ENCODE data around the gene ENTHD1.

Gene ENTHD1

GRCh38 chr22:39808081-39808480, 85.5 kb downstream of the ENTHD1 start:
- H3K4me1 ChIP-seq (ENCODE audit: control insufficient read depth in 1 of 2, insufficient read depth in 2 of 2, low read length in 2 of 2): no peaks in the 10 kb centered on the region
- no peaks in the 10 kb centered on the region for H3K27me3 ChIP-seq (ENCODE audit: low read depth, low read length)
- no peaks in the 10 kb centered on the region for H3K9me3 ChIP-seq (ENCODE audit: control insufficient read depth in 1 of 2, low read length in 2 of 2)
- no peak overlapping the region for H3K27ac ChIP-seq (ENCODE audit: low read length)
- H3K4me3 ChIP-seq (ENCODE audit: low read depth in 1 of 2, low read length in 2 of 2): no peak overlapping the region
- H3K36me3 ChIP-seq (ENCODE audit: control insufficient read depth in 1 of 2, insufficient read depth in 2 of 2, low read length in 2 of 2): no peaks in the 10 kb centered on the region

DNA sequence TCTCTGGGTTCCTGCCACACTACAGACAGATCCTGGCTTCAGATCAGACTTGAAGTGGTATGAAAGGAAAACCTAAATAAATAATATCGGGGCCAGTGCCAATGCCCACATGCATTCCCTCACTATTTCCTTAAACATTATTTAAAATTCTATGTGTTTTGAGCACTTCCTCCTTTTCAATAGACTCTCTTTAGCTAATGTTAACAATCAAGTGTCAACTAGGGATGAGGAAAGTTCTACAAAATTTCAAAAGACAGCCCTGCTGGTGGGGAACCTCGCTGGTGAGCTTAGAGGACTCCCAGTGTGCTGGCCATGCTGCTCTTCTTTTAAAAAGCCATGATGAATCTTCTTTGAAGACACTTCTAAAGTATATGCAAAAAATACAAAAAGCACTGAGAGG, 87.5 kb downstream of the ENTHD1 start:
- Histone ChIP-seq H3K4me3 (ENCODE audit: low read depth in 1 of 2, low read length in 2 of 2) (no peak overlapping the region), H3K4me1 (ENCODE audit: control insufficient read depth in 1 of 2, insufficient read depth in 2 of 2, low read length in 2 of 2) (no peaks in the 10 kb centered on the region), H3K36me3 (ENCODE audit: control insufficient read depth in 1 of 2, insufficient read depth in 2 of 2, low read length in 2 of 2) (no peaks in the 10 kb centered on the region), H3K9me3 (ENCODE audit: control insufficient read depth in 1 of 2, low read length in 2 of 2) (no peaks in the 10 kb centered on the region), H3K27ac (ENCODE audit: low read length) (no peak overlapping the region), H3K27me3 (ENCODE audit: low read depth, low read length) (no peaks in the 10 kb centered on the region)

DNA sequence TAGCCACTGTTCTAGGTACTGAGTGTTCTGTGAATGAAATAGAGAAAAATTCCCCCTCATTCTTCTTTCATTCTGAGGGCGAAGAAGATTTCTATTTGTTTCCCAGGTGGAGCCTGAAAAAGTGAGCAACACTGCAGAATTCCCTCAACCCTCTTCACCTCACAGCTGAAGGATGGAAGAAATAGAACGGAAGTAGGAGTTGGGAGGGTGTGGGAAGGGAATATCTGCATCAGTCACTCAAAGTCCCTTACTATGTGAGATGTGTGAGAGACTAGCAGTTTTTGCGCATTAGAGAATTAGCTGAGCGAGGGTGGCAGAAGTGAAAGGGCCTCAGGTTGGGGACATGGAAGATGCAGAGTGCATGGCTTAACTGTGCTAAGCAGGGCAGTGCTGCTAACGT, 88.4 kb downstream of the ENTHD1 start:
- Histone ChIP-seq H3K27me3 (ENCODE audit: low read depth, low read length) (no peaks in the 10 kb centered on the region), H3K36me3 (ENCODE audit: control insufficient read depth in 1 of 2, insufficient read depth in 2 of 2, low read length in 2 of 2) (no peaks in the 10 kb centered on the region), H3K27ac (ENCODE audit: low read length) (no peak overlapping the region), H3K9me3 (ENCODE audit: control insufficient read depth in 1 of 2, low read length in 2 of 2) (no peaks in the 10 kb centered on the region), H3K4me3 (ENCODE audit: low read depth in 1 of 2, low read length in 2 of 2) (no peak overlapping the region), H3K4me1 (ENCODE audit: control insufficient read depth in 1 of 2, insufficient read depth in 2 of 2, low read length in 2 of 2) (no peaks in the 10 kb centered on the region)

DNA sequence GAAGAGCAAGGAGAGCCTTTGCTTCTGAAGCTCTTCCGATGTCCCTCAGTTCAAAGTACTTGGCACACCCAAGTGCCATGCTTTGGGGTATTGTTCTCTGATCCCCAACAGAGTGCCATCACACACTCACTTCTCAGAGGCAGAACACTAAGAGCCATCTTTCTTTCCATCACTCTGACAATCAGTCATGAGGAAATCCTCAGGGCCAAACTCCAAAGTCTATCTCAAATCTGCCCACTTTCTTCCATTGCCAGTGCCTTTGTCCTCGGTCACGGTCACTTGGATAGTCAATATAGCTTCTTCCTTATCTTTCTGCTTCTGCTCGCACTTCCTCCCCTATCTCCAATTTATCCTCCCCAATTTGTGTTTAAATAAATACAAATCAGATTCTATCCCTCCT, 90.9 kb downstream of the ENTHD1 start:
- Histone ChIP-seq H3K9me3 (ENCODE audit: control insufficient read depth in 1 of 2, low read length in 2 of 2) (peaks cover 10 to 17% of the 10 kb centered on the region in 2 donors), H3K27ac (ENCODE audit: low read length) (no peak overlapping the region), H3K36me3 (ENCODE audit: control insufficient read depth in 1 of 2, insufficient read depth in 2 of 2, low read length in 2 of 2) (no peaks in the 10 kb centered on the region), H3K4me1 (ENCODE audit: control insufficient read depth in 1 of 2, insufficient read depth in 2 of 2, low read length in 2 of 2) (no peaks in the 10 kb centered on the region), H3K27me3 (ENCODE audit: low read depth, low read length) (no peaks in the 10 kb centered on the region), H3K4me3 (ENCODE audit: low read depth in 1 of 2, low read length in 2 of 2) (no peak overlapping the region)

DNA sequence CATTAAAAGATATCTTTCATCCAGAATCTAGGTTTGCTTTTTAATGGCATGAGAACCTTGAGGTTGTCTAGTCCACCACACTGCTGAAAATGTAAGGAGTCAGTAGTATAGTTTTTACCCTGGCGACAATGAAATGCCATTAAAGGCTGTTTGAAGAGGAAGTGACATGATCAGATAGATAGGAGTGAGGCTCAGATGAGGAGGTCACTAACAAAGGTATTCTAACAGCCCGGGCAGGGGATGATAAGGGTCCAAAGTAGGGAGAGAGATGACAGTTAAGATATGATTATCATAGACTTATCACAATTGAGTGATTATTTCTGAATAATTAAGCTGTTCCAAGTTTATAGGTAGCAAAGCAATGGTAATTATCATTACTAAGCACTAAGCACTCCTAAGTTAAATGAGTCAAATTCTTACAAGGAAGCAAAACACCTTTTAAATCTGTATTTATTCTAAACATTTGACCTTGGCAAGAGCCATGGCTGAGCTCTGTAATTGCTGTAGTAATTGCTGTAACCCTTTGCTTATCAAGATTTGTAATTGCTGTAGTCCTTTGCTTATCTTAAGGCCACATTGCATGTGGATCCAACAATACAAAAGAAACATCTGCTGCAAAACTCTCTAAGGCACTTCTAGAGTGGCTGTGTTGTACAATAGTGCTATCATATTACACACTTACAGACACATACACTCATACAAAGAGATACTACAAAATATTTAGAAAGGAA, 92.6 kb downstream of the ENTHD1 start:
- H3K36me3 ChIP-seq (ENCODE audit: control insufficient read depth in 1 of 2, insufficient read depth in 2 of 2, low read length in 2 of 2): no peaks in the 10 kb centered on the region
- no peak overlapping the region for H3K27ac ChIP-seq (ENCODE audit: low read length)
- H3K9me3 ChIP-seq (ENCODE audit: control insufficient read depth in 1 of 2, low read length in 2 of 2): peaks cover 20 to 32% of the 10 kb centered on the region in 2 donors
- no peaks in the 10 kb centered on the region for H3K4me1 ChIP-seq (ENCODE audit: control insufficient read depth in 1 of 2, insufficient read depth in 2 of 2, low read length in 2 of 2)
- no peaks in the 10 kb centered on the region for H3K27me3 ChIP-seq (ENCODE audit: low read depth, low read length)
- no peak overlapping the region for H3K4me3 ChIP-seq (ENCODE audit: low read depth in 1 of 2, low read length in 2 of 2)

DNA sequence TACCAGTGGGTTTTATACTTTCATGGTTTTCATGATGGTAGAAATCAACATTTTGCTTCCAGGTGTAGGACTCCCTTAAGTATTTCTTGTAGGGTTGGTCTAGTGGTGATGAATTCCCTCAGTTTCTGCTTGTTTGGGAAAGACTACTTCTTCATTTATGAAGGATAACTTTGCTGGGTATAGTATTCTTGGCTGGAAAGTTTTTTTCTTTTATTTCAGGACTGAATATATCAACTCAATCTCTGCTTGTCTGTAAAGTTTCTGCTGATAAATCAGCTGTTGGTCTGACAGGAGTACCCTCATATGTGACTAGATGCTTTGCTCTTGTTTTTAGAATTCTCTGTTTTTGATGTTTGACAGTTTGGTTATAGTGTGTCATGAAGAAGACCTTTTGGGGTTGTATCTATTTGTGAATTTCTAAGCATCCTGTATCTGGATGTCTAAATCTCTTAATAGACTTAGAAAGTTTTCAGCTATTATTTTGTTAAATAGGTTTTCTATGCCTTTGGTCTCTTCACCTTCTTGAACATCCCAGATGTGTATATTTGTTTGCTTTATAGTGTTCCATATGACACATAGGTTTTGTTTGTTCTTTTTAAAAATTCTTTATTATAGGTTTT, 95.9 kb downstream of the ENTHD1 start:
- peak overlapping the region in 1 of 2 donors; percentile 17 for H3K4me3 ChIP-seq (ENCODE audit: low read depth in 1 of 2, low read length in 2 of 2)
- H3K27ac ChIP-seq (ENCODE audit: low read length): no peak overlapping the region
- no peaks in the 10 kb centered on the region for H3K27me3 ChIP-seq (ENCODE audit: low read depth, low read length)
- H3K4me1 ChIP-seq (ENCODE audit: control insufficient read depth in 1 of 2, insufficient read depth in 2 of 2, low read length in 2 of 2): no peaks in the 10 kb centered on the region
- no peaks in the 10 kb centered on the region for H3K36me3 ChIP-seq (ENCODE audit: control insufficient read depth in 1 of 2, insufficient read depth in 2 of 2, low read length in 2 of 2)
- peaks cover 20 to 37% of the 10 kb centered on the region in 2 donors for H3K9me3 ChIP-seq (ENCODE audit: control insufficient read depth in 1 of 2, low read length in 2 of 2)

GRCh38 chr22:39789788-39790187, 103.8 kb downstream of the ENTHD1 start:
- no peak overlapping the region for H3K27ac ChIP-seq (ENCODE audit: low read length)
- no peaks in the 10 kb centered on the region for H3K36me3 ChIP-seq (ENCODE audit: control insufficient read depth in 1 of 2, insufficient read depth in 2 of 2, low read length in 2 of 2)
- H3K9me3 ChIP-seq (ENCODE audit: control insufficient read depth in 1 of 2, low read length in 2 of 2): no peaks in the 10 kb centered on the region
- no peak overlapping the region for H3K4me3 ChIP-seq (ENCODE audit: low read depth in 1 of 2, low read length in 2 of 2)
- no peaks in the 10 kb centered on the region for H3K4me1 ChIP-seq (ENCODE audit: control insufficient read depth in 1 of 2, insufficient read depth in 2 of 2, low read length in 2 of 2)
- H3K27me3 ChIP-seq (ENCODE audit: low read depth, low read length): no peaks in the 10 kb centered on the region

GRCh38 chr22:39785232-39785631, 108.3 kb downstream of the ENTHD1 start:
- no peaks in the 10 kb centered on the region for H3K4me1 ChIP-seq (ENCODE audit: control insufficient read depth in 1 of 2, insufficient read depth in 2 of 2, low read length in 2 of 2)

DNA sequence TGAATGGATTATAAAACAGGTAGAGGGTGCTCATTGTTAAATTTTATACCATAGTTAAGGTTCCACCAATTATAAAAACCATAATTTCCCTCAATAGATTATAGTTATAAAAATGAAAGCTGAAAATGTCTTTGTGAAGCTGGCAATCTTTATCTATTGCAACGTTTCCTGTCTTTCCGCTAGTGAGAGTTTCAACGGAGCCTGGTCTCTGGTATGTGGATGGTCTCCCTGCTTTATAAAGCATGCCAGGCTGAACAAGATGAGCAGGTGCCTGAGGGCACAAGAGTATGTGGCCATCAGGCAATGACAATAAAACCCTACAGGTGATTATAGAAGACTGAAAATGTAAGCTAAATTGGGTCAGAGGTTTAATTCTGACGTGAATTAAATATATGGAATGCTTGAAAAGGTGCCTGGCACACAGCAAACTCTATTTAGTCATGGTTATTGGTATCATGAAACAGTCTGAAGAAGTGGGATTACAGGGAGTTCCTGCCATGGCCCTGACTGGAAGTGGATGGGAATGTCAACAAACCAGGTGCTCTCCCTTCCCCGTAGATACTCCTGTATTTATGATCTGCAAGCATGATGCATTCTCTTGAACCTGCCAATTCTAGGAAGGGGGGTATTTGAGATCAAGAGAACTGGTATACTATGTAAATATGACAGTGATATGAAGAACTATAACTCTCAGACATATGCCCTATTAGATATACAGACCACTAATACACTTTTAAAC, 115.7 kb downstream of the ENTHD1 start:
- no peaks in the 10 kb centered on the region for H3K4me1 ChIP-seq (ENCODE audit: control insufficient read depth in 1 of 2, insufficient read depth in 2 of 2, low read length in 2 of 2)
- no peak overlapping the region for H3K4me3 ChIP-seq (ENCODE audit: low read depth in 1 of 2, low read length in 2 of 2)
- H3K9me3 ChIP-seq (ENCODE audit: control insufficient read depth in 1 of 2, low read length in 2 of 2): no peaks in the 10 kb centered on the region
- no peak overlapping the region for H3K27ac ChIP-seq (ENCODE audit: low read length)
- no peaks in the 10 kb centered on the region for H3K27me3 ChIP-seq (ENCODE audit: low read depth, low read length)
- no peaks in the 10 kb centered on the region for H3K36me3 ChIP-seq (ENCODE audit: control insufficient read depth in 1 of 2, insufficient read depth in 2 of 2, low read length in 2 of 2)

More at GRCh38 chr22:39785232-39785631, 108.3 kb downstream of the ENTHD1 start:
- Histone ChIP-seq H3K4me3 (ENCODE audit: low read depth in 1 of 2, low read length in 2 of 2) (no peak overlapping the region), H3K27ac (ENCODE audit: low read length) (no peak overlapping the region), H3K36me3 (ENCODE audit: control insufficient read depth in 1 of 2, insufficient read depth in 2 of 2, low read length in 2 of 2) (no peaks in the 10 kb centered on the region), H3K27me3 (ENCODE audit: low read depth, low read length) (no peaks in the 10 kb centered on the region), H3K9me3 (ENCODE audit: control insufficient read depth in 1 of 2, low read length in 2 of 2) (no peaks in the 10 kb centered on the region)

GRCh38 chr22:39776295-39777009, 117.1 kb downstream of the ENTHD1 start:
- no peaks in the 10 kb centered on the region for H3K4me1 ChIP-seq (ENCODE audit: control insufficient read depth in 1 of 2, insufficient read depth in 2 of 2, low read length in 2 of 2)
- H3K27me3 ChIP-seq (ENCODE audit: low read depth, low read length): no peaks in the 10 kb centered on the region
- H3K9me3 ChIP-seq (ENCODE audit: control insufficient read depth in 1 of 2, low read length in 2 of 2): peaks cover 0 to 2% of the 10 kb centered on the region in 2 donors
- no peaks in the 10 kb centered on the region for H3K36me3 ChIP-seq (ENCODE audit: control insufficient read depth in 1 of 2, insufficient read depth in 2 of 2, low read length in 2 of 2)
- no peak overlapping the region for H3K27ac ChIP-seq (ENCODE audit: low read length)
- no peak overlapping the region for H3K4me3 ChIP-seq (ENCODE audit: low read depth in 1 of 2, low read length in 2 of 2)

DNA sequence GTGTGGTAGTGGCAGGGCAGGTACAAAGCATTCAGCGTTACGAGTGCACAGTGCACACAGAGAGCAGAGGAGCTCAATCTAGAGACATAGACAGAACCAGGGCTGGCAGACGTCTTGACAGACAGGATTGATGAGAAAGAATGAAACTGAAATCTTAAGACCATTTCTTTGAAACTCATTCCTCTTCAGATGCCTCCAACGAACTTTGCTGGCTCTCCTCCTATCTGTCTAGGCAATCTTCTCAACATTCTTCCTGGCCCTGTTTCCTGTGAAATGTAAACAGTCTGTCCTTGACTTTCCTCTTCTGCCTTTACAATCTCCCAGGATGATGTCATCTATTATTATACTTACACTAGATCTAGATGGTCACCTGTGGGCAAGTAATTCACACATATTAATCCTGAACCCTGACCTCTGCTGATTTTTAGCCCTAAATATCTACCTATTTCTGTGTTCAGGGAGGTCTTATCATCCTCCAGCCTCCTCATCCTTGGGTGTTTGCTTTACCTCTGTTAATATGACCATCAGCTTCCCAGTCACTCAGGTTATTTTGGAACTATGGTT, 119.5 kb downstream of the ENTHD1 start:
- no peaks in the 10 kb centered on the region for H3K4me1 ChIP-seq (ENCODE audit: control insufficient read depth in 1 of 2, insufficient read depth in 2 of 2, low read length in 2 of 2)
- H3K4me3 ChIP-seq (ENCODE audit: low read depth in 1 of 2, low read length in 2 of 2): no peak overlapping the region
- no peak overlapping the region for H3K27ac ChIP-seq (ENCODE audit: low read length)
- H3K9me3 ChIP-seq (ENCODE audit: control insufficient read depth in 1 of 2, low read length in 2 of 2): peaks cover 0 to 2% of the 10 kb centered on the region in 2 donors
- H3K27me3 ChIP-seq (ENCODE audit: low read depth, low read length): no peaks in the 10 kb centered on the region
- no peaks in the 10 kb centered on the region for H3K36me3 ChIP-seq (ENCODE audit: control insufficient read depth in 1 of 2, insufficient read depth in 2 of 2, low read length in 2 of 2)

All from muscle layer of duodenum (tissue), 2 donors.